Mammary epithelial cell (primary cell): ENCODE results near the gene ERBB4.

Experiments
- CTCF ChIP-seq, 2 donors: IDR thresholded peaks in 1 of 2; conservative IDR thresholded peaks in 1 of 2; 2 replicates each; pipeline ENCODE4 v1.5.1; 2011 to 2012; ENCODE audit warnings: inconsistent platforms in 2 of 2, low read length in 2 of 2, mild to moderate bottlenecking in 2 of 2, control low read depth in 1 of 2, low read depth in 1 of 2; ENCODE audit not compliant: insufficient read depth in 1 of 2; ENCODE audit errors: extremely low read depth in 1 of 2
- EZH2 ChIP-seq: IDR thresholded peaks from 2 replicates; pipeline ENCODE4 v1.6.1; 2012; ENCODE audit warnings: low read length, inconsistent platforms, borderline replicate concordance

- TF ChIP-seq CTCF (conservative IDR thresholded peaks at IDR 0.05 in 1 of 2, IDR thresholded peaks at IDR 0.05 in 1 of 2; ENCODE audit: extremely low read depth in 1 of 2, insufficient read depth in 1 of 2, low read depth in 1 of 2, low read length in 2 of 2) = no peak
- TF ChIP-seq EZH2 = no peak
These were observed 1173.7 kb downstream of the ERBB4 start for GRCh38 chr2:211364911-211365310.
